Measurements from ENCODE around the gene CDK13.

GRCh38 chr7:39950473-39951225 lies 593 bp downstream of the CDK13 start:
- TF ChIP-seq CTCF (IDR thresholded peaks at IDR 0.05) (no peak), POLR2AphosphoS5 (IDR thresholded peaks at IDR 0.05) (no peak)

Measured in breast epithelium (tissue), 3 donors.